ENCODE data around the gene EPHB2.

DNA sequence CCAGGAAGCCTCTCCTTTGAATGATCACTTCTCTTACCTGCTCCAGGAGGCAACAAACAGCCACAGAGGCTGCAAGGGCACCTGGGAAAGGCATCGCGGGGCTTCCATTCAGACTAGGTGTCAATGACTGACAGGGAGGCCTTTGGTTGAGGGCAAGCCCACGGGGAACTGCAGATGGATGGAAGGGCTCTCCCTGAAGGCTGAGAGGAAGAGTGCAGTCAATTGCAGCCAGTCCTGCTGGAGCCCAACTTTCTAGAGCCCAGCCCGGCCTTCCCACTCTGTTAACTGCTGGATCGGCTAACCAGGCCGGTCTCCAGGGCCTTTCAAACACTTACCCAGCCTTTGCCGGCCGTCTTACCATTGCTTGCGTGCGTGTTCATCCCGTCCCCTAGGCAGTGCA lies 172.8 kb downstream of the EPHB2 start:
- TF ChIP-seq CTCF (IDR thresholded peaks at IDR 0.05) (no peak), POLR2A (IDR thresholded peaks at IDR 0.05) (no peak)
